GM06990 (cell line): ENCODE data around the gene MYO7A.

Experiments used
- DNase-seq: peaks from one replicate; pipeline ENCODE4 v3.0.0-alpha.2; 2011; ENCODE audit not compliant: insufficient read length; ENCODE audit errors: extremely low read depth
- H3K27me3 ChIP-seq: replicated peaks from 2 replicates; pipeline ENCODE4 v1.6.0; 2011; ENCODE audit warnings: low read length; ENCODE audit not compliant: control insufficient read depth, insufficient read depth
- H3K36me3 ChIP-seq: 2 replicates; pipeline ENCODE4 v1.5.1; 2011; ENCODE audit warnings: low read length; ENCODE audit not compliant: control insufficient read depth, insufficient read depth
- H3K4me3 ChIP-seq: replicated peaks from 2 replicates; pipeline ENCODE4 v1.5.1; 2011; ENCODE audit warnings: low read depth, mild to moderate bottlenecking, control low read depth, low read length
- TF ChIP-seq, protein P1 (sequence below): IDR thresholded peaks from 2 replicates; pipeline ENCODE4 v1.5.1; 2011; ENCODE audit warnings: low read length, control low read depth, mild to moderate bottlenecking, inconsistent platforms; ENCODE audit not compliant: insufficient read depth, poor library complexity, severe bottlenecking

MYO7A gene

GRCh38 chr11:77200351-77201268 lies 72.6 kb downstream of the MYO7A start:
- Histone ChIP-seq H3K27me3 (no peaks in the 10 kb centered on the region; the same call in 1 of the 2 replicates), H3K4me3 (no peak overlapping the region), H3K36me3 (no peaks in the 10 kb centered on the region)
- TF ChIP-seq, protein P1, sequence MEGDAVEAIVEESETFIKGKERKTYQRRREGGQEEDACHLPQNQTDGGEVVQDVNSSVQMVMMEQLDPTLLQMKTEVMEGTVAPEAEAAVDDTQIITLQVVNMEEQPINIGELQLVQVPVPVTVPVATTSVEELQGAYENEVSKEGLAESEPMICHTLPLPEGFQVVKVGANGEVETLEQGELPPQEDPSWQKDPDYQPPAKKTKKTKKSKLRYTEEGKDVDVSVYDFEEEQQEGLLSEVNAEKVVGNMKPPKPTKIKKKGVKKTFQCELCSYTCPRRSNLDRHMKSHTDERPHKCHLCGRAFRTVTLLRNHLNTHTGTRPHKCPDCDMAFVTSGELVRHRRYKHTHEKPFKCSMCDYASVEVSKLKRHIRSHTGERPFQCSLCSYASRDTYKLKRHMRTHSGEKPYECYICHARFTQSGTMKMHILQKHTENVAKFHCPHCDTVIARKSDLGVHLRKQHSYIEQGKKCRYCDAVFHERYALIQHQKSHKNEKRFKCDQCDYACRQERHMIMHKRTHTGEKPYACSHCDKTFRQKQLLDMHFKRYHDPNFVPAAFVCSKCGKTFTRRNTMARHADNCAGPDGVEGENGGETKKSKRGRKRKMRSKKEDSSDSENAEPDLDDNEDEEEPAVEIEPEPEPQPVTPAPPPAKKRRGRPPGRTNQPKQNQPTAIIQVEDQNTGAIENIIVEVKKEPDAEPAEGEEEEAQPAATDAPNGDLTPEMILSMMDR = no peak
- no peak for DNase-seq

- no peak overlapping the region for H3K4me3 ChIP-seq
- TF ChIP-seq, protein P1 = no peak
- H3K27me3 ChIP-seq = no peaks in the 10 kb centered on the region; the same call in 1 of the 2 replicates
- H3K36me3 ChIP-seq = no peaks in the 10 kb centered on the region
- DNase-seq = no peak
Measured at GRCh38 chr11:77201370-77201769, 73.3 kb downstream of the MYO7A start.

GRCh38 chr11:77201991-77202841 lies 74.2 kb downstream of the MYO7A start:
- DNase-seq = no peak
- H3K27me3 ChIP-seq = no peaks in the 10 kb centered on the region; the same call in 1 of the 2 replicates

GRCh38 chr11:77202941-77203900 lies 75.2 kb downstream of the MYO7A start:
- TF ChIP-seq, protein P1 = no peak
- DNase-seq = no peak
- no peak overlapping the region for H3K4me3 ChIP-seq
- H3K36me3 ChIP-seq = no peaks in the 10 kb centered on the region
- no peaks in the 10 kb centered on the region; the same call in 1 of the 2 replicates for H3K27me3 ChIP-seq

More at GRCh38 chr11:77201991-77202841, 74.2 kb downstream of the MYO7A start:
- TF ChIP-seq, protein P1 = no peak
- no peak overlapping the region for H3K4me3 ChIP-seq
- no peaks in the 10 kb centered on the region for H3K36me3 ChIP-seq

GRCh38 chr11:77203901-77204753 lies 76.1 kb downstream of the MYO7A start:
- no peaks in the 10 kb centered on the region for H3K36me3 ChIP-seq
- no peak overlapping the region for H3K4me3 ChIP-seq
- TF ChIP-seq, protein P1 = no peak
- H3K27me3 ChIP-seq = no peaks in the 10 kb centered on the region; the same call in 1 of the 2 replicates
- no peak for DNase-seq
